Natural killer cell (primary cell): ENCODE results near the gene CALR3. TPM values are rescaled to one million over a fixed set of nuclear protein-coding genes. Genes with fewer than 3 reads are reported as not detected.

Experiments used
- ATAC-seq, 3 donors: fragments of 150-1000 bp in 2 of 3; fragments of 200-7000 bp in 1 of 3; cut with Tn5 transposase; 1 replicate in 1 of 3; 2 replicates in 2 of 3; pipeline ENCODE4 v1.10.0; 2021; ENCODE audit warnings: mild to moderate bottlenecking in 2 of 3, moderate library complexity in 2 of 3
- DNase-seq, 2 donors: peaks; one replicate each; pipeline versions ENCODE4 v3.0.0 to v3.0.0-alpha.2; 2013 to 2021; ENCODE audit warnings: mixed read lengths in 1 of 2
- H3K27ac ChIP-seq: one replicate; pipeline ENCODE4 v1.5.1; 2013; ENCODE audit warnings: mild to moderate bottlenecking, low read length
- H3K27me3 ChIP-seq: one replicate; pipeline ENCODE4 v1.6.1; 2013; ENCODE audit warnings: low read length; ENCODE audit not compliant: control insufficient read depth, insufficient read depth
- H3K36me3 ChIP-seq: one replicate; pipeline ENCODE4 v1.6.1; 2013; ENCODE audit warnings: low read length; ENCODE audit not compliant: control insufficient read depth, insufficient read depth
- H3K4me1 ChIP-seq: one replicate; pipeline ENCODE4 v1.6.1; 2013; ENCODE audit warnings: low read length; ENCODE audit not compliant: control insufficient read depth, insufficient read depth
- H3K4me3 ChIP-seq: one replicate; pipeline ENCODE4 v1.5.1; 2013; ENCODE audit warnings: low read length
- H3K9me3 ChIP-seq: one replicate; pipeline ENCODE4 v1.6.1; 2013; ENCODE audit warnings: low read length; ENCODE audit not compliant: control insufficient read depth, insufficient read depth
- H3K27ac Mint-ChIP-seq, 2 donors: one replicate each; pipeline ENCODE4 v1.8.0; 2022; ENCODE audit warnings: mild to moderate bottlenecking in 2 of 2, mixed read lengths in 2 of 2, moderate library complexity in 1 of 2
- H3K27me3 Mint-ChIP-seq, 2 donors: one replicate each; pipeline ENCODE4 v1.8.0; 2022; ENCODE audit warnings: low read depth in 2 of 2, mixed read lengths in 2 of 2
- H3K36me3 Mint-ChIP-seq: one replicate; pipeline ENCODE4 v1.8.0; 2022; ENCODE audit warnings: mixed read lengths
- H3K4me1 Mint-ChIP-seq, 2 donors: one replicate each; pipeline ENCODE4 v1.8.0; 2022; ENCODE audit warnings: mixed read lengths in 2 of 2
- H3K4me3 Mint-ChIP-seq: one replicate; pipeline ENCODE4 v1.8.0; 2022; ENCODE audit warnings: mild to moderate bottlenecking, moderate library complexity, mixed read lengths
- H3K9me3 Mint-ChIP-seq, 2 donors: one replicate each; pipeline ENCODE4 v1.8.0; 2022; ENCODE audit warnings: mixed read lengths in 2 of 2
- CTCF ChIP-seq: fragments of 200-600 bp; IDR thresholded peaks from one replicate; pipeline ENCODE4 v1.8.0; 2022; ENCODE audit warnings: antibody characterized with exemption
- WGBS: methylation state at CpG from one replicate; pipeline ENCODE4 v1.1.7; 2013; ENCODE audit warnings: missing lambda C conversion rate; ENCODE audit not compliant: insufficient coverage; 5-methylcytosine and 5-hydroxymethylcytosine counted together
- intact Hi-C: fragments of 100-400 bp; cut with micrococcal nuclease; formaldehyde crosslinking; loops from one replicate; pipeline ENCODE4 v1.14.2; 2022
- total RNA-seq, 4 donors: library from RNA; stranded (reverse); fragments of 120-200 nt in 1 of 4; gene quantifications; one replicate each; pipeline versions ENCODE4 v1.2.3 to v1.2.4, GENCODE V29; 2013 to 2022

CALR3 gene
- total RNA-seq, 3 donors from 2014 or later (not counting 1 experiment from before 2014, with no cell fraction given) = not detected

DNA sequence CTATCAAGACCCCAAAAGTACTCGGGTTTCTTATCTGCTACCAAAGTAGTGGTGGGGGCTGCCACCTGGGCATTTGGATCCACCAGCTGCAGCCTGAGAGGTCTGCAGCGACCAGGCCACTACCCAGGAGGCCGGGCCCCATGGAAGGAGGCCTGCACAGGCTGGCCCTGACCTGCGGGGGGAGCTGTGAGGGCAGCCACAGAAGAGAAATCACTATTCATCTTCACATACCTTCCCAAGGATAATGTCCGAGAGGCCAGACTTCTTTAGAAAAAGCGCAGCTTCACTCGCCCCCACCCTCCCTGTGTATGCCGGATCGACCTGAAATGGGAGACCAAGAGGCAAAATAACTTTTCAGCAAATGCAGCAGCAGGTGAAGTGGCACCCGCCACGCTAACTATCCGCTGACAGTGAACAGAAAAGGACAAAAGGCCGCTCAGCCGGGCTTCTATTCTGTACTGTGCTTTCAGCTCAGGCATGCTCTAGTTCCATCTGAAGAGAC, 54.3 kb downstream of the CALR3 start:
- H3K27me3 ChIP-seq = no peaks in the 10 kb centered on the region
- WGBS = 94% methylated on average over 14 of the region's 14 CpGs
- Mint-ChIP-seq H3K27me3 (no peaks in the 10 kb centered on the region), H3K9me3 (no peaks in the 10 kb centered on the region), H3K4me1 (peaks cover 60 to 68% of the 10 kb centered on the region in 2 donors), H3K4me3 (no peak overlapping the region), H3K36me3 (no peaks in the 10 kb centered on the region), H3K27ac (peak overlapping the region in 1 of 2 donors; percentile 96)
- DNase-seq = peak in 1 of 2 donors; percentile 33
- H3K4me1 ChIP-seq = peaks cover 85% of the 10 kb centered on the region
- peak in 2 of 3 donors; percentile 39 to 42 for ATAC-seq
- H3K9me3 ChIP-seq = no peaks in the 10 kb centered on the region
- peaks cover 12% of the 10 kb centered on the region for H3K36me3 ChIP-seq
- no peak overlapping the region for H3K4me3 ChIP-seq
- intact Hi-C loops = no loop called here
- peak; percentile 20 for TF ChIP-seq CTCF
- no peak overlapping the region for H3K27ac ChIP-seq

DNA sequence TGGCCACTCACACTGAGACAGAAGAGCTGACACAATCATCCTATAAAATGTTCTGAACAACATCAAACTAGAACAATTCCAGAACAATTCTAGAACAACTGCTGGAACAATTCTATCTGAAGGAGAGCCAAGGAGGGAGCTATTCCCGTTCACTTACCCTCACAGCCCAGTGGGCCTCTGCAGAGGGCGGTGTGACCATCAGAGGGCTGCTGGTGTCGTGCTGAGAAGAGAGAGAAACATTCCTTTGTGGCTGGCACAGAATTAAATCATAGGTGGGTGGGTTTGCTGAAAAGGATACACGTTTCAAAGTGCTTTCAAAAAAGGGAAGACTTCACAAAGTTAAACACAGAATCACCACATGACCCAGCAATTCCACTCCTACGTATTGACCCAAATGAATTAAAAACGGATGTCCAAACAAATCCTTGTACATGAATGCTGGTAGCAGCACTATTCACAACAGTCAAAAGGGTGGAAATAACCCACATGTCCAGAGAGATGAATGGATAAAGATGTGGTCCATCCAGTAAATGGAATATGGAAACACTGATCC, 59.1 kb downstream of the CALR3 start:
- no peak for TF ChIP-seq CTCF
- intact Hi-C loops = loop anchor here (1.0 to 10.0 kb wide), 6 partner anchors 35 to 602 kb away; partner anchors contain the start of gene HSH2D
- H3K36me3 ChIP-seq = peaks cover 17% of the 10 kb centered on the region
- Mint-ChIP-seq H3K9me3 (no peaks in the 10 kb centered on the region), H3K36me3 (no peaks in the 10 kb centered on the region), H3K27me3 (no peaks in the 10 kb centered on the region), H3K4me1 (peaks cover 39 to 45% of the 10 kb centered on the region in 2 donors), H3K4me3 (peak overlapping the region; percentile 82), H3K27ac (peak overlapping the region; percentile 97 to 99)
- DNase-seq (no peak), ATAC-seq (no peak)
- H3K4me1 ChIP-seq = peaks cover 67% of the 10 kb centered on the region
- no peaks in the 10 kb centered on the region for H3K9me3 ChIP-seq
- 57% methylated on average over 4 of the region's 6 CpGs for WGBS
- no peak overlapping the region for H3K4me3 ChIP-seq
- H3K27ac ChIP-seq = peak overlapping the region; percentile 72
- no peaks in the 10 kb centered on the region for H3K27me3 ChIP-seq

- no peaks in the 10 kb centered on the region for H3K27me3 Mint-ChIP-seq
- peaks cover 39 to 45% of the 10 kb centered on the region in 2 donors for H3K4me1 Mint-ChIP-seq
- intact Hi-C loops = loop anchor here (1.0 to 10.0 kb wide), 8 partner anchors 13 to 601 kb away; partner anchors contain the start of gene HSH2D
- peak overlapping the region; percentile 82 for H3K4me3 Mint-ChIP-seq
- DNase-seq = no peak
- H3K36me3 ChIP-seq = peaks cover 21% of the 10 kb centered on the region
- 26% methylated on average over 8 of the region's 9 CpGs for WGBS
- no peaks in the 10 kb centered on the region for H3K27me3 ChIP-seq
- H3K27ac ChIP-seq = peak overlapping the region; percentile 72
- no peaks in the 10 kb centered on the region for H3K36me3 Mint-ChIP-seq
- ATAC-seq = peak; percentile 57 to 68 (median 65)
- no peaks in the 10 kb centered on the region for H3K9me3 Mint-ChIP-seq
- peak overlapping the region; percentile 97 to 99 for H3K27ac Mint-ChIP-seq
- no peak for TF ChIP-seq CTCF
- peaks cover 62% of the 10 kb centered on the region for H3K4me1 ChIP-seq
- no peaks in the 10 kb centered on the region for H3K9me3 ChIP-seq
- no peak overlapping the region for H3K4me3 ChIP-seq
Measured at GRCh38 chr19:16435999-16436650, 59.8 kb downstream of the CALR3 start.
